Measurements from ENCODE around the gene DRG2. TPM values are rescaled to one million over a fixed set of nuclear protein-coding genes. Genes with fewer than 3 reads are reported as not detected.

DRG2 gene
- total and polyA plus RNA-seq, 2 of the 4 experiments (the other 2 are of a cell fraction): 43.6 to 45.1 TPM

DNA sequence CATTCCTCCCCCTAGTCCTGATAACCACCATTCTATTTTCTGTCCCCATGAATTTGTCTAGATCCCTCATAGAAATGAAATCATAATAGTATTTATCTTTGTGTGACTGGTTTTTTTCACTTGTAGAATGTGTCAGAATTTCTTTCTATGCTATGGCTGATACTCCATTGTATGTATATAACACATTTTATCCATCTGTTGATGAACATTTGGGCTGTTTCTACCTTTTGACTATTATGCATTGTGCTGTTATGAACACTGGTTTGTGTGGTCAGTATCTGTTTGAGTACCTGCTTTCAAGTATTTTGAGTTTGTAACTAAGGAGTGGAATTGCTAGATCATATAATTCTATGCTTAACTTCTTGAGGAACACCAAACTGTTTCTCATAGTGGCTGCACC is 16.0 kb upstream of the DRG2 start:
- ATAC-seq (ENCODE audit: low read depth): no peak
- H2BK15ac ChIP-seq (ENCODE audit: low read depth, low read length): no peak overlapping the region
- peaks cover under 1% of the 10 kb centered on the region; the same call in 1 of the 2 replicates for H3K4me1 ChIP-seq (ENCODE audit: control insufficient read depth, insufficient read depth, low read length)
- H3K23ac ChIP-seq (ENCODE audit: low read depth, low read length): no peak overlapping the region
- H3K9me1 ChIP-seq (ENCODE audit: insufficient read depth, low read length): no peaks in the 10 kb centered on the region
- TF ChIP-seq FOS (IDR thresholded peaks at IDR 0.05; ENCODE audit: low read depth, low read length): no peak
- POLR2A ChIA-PET (ENCODE audit: unreplicated experiment): no interaction called here
- no peak overlapping the region for H3K14ac ChIP-seq (replicated peaks; ENCODE audit: low read depth, low read length)
- no peak overlapping the region for H2AFZ ChIP-seq (replicated peaks; ENCODE audit: low read length, poor library complexity)
- H3K4ac ChIP-seq (ENCODE audit: low read depth, low read length): no peak overlapping the region
- H3K36me3 ChIP-seq (ENCODE audit: control insufficient read depth, insufficient read depth, low read length): no peaks in the 10 kb centered on the region
- H3K4me2 ChIP-seq (ENCODE audit: low read depth, low read length): no peak overlapping the region
- H3K56ac ChIP-seq (ENCODE audit: extremely low read depth, insufficient read depth, low read length): no peak overlapping the region
- no peaks in the 10 kb centered on the region for H3K9me3 ChIP-seq (ENCODE audit: control insufficient read depth, insufficient read depth, low read length)
- in situ Hi-C loops (cut with MboI; ENCODE audit: low sequenced_read_pairs): no loop called here
- H4K5ac ChIP-seq (ENCODE audit: low read depth, low read length): no peak overlapping the region
- no peak overlapping the region for H4K8ac ChIP-seq (ENCODE audit: low read depth in 2 of 2, low read length in 2 of 2)
- no TSS peak for BruUV-seq (replicated peaks)
- no peak for DNase-seq
- no peak overlapping the region for H3K4me3 ChIP-seq (ENCODE audit: insufficient read depth, low read depth, low read length)
- no peak overlapping the region for H3K9ac ChIP-seq (ENCODE audit: low read depth, low read length)
- H2BK20ac ChIP-seq (ENCODE audit: low read depth, low read length): no peak overlapping the region
- H2BK120ac ChIP-seq (ENCODE audit: low read depth, low read length): no peak overlapping the region
- H4K20me1 ChIP-seq (ENCODE audit: insufficient read depth, low read length): no peaks in the 10 kb centered on the region
- H3K79me1 ChIP-seq (ENCODE audit: low read depth in 1 of 2, low read length in 2 of 2): no peaks in the 10 kb centered on the region
- intact Hi-C loops (cut with micrococcal nuclease): no loop called here
- no peak overlapping the region for H3K18ac ChIP-seq (ENCODE audit: low read depth, low read length)
- CTCF ChIA-PET: no interaction called here
- no peak overlapping the region for H2AK9ac ChIP-seq (replicated peaks; ENCODE audit: low read depth, low read length, poor library complexity)
- H3K27me3 ChIP-seq (ENCODE audit: control insufficient read depth, insufficient read depth, low read length): peaks cover 9% of the 10 kb centered on the region
- no peak overlapping the region for H2BK5ac ChIP-seq (ENCODE audit: low read depth, low read length, poor library complexity, severe bottlenecking)
- no peak overlapping the region for H4K91ac ChIP-seq (ENCODE audit: insufficient read depth, low read depth, low read length)
- H2AK5ac ChIP-seq (ENCODE audit: low read depth, low read length): no peak overlapping the region
- dilution Hi-C loops (cut with HindIII; ENCODE audit: low sequenced_read_pairs, unreplicated experiment): no loop called here
- H3K27ac ChIP-seq (ENCODE audit: insufficient read depth, low read length): no peak overlapping the region

Measured in IMR-90 (cell line).